GM12891 (cell line): ENCODE data around the gene JAK2.

ENCODE experiments used
- POLR2A ChIP-seq: IDR thresholded peaks from 2 replicates; pipeline ENCODE4 v1.6.1; 2011; ENCODE audit warnings: low read depth, low read length, control low read depth
- POLR2AphosphoS5 ChIP-seq: IDR thresholded peaks from 2 replicates; pipeline ENCODE4 v1.6.1; 2011; ENCODE audit warnings: low read depth, low read length, control low read depth
- TAF1 ChIP-seq: IDR thresholded peaks from 2 replicates; pipeline ENCODE4 v1.6.1; 2011; ENCODE audit warnings: low read depth, low read length, control low read depth

DNA sequence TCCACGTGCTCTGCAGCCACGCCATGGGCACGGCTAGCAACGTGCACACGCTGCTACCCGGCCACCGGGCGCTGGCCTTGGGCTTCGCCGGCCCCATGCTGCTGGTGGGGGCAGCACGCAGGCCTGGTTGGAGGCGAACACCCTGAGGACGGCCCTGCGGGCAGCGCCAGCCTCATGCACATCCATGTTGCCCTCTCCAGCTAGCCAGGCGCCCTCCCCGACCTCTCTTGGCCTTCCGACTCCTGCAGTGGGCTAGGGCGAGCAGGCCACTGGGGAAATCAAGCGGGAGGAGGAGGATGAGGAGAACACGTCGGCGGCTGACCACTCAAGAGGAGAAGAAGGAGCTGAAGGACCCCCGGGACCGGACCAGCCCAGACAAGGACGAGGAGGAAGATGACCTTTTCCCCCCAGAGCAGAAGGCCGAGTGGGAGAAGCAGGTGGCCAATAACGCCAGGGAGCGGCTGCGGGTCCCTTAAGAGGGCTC is 127.1 kb downstream of the JAK2 start:
- no peak for TF ChIP-seq POLR2A
- TF ChIP-seq TAF1: no peak
- TF ChIP-seq POLR2AphosphoS5: no peak
